Measurements from ENCODE around the gene ACOT7.

DNA sequence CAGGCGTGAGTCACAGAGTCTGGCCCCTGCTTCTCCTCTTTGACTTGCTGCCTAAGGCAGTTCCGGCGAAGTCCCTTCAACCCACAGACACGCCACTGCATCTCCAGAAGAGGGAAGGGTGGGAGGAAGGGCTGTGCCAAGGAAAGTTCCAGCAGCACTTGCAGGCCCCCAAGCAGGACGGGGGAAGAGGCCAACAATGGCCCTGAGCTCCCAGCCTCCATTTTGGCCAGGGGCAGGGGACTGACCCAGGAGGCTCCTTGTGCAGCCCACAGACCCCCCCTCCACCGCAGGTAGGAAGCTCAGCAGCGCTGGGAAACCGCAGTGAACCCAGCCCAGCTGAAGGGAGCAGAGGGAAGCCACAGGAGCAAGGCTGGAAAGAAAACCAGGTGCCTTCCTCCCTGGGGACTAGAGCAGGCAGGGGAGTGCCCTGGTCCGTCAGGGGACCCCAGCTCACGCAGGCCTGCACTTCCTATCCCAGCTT, 35.4 kb downstream of the ACOT7 start:
- TF ChIP-seq, protein P1, sequence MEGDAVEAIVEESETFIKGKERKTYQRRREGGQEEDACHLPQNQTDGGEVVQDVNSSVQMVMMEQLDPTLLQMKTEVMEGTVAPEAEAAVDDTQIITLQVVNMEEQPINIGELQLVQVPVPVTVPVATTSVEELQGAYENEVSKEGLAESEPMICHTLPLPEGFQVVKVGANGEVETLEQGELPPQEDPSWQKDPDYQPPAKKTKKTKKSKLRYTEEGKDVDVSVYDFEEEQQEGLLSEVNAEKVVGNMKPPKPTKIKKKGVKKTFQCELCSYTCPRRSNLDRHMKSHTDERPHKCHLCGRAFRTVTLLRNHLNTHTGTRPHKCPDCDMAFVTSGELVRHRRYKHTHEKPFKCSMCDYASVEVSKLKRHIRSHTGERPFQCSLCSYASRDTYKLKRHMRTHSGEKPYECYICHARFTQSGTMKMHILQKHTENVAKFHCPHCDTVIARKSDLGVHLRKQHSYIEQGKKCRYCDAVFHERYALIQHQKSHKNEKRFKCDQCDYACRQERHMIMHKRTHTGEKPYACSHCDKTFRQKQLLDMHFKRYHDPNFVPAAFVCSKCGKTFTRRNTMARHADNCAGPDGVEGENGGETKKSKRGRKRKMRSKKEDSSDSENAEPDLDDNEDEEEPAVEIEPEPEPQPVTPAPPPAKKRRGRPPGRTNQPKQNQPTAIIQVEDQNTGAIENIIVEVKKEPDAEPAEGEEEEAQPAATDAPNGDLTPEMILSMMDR (IDR thresholded peaks at IDR 0.05) = no peak
- TF ChIP-seq POLR2AphosphoS5 (IDR thresholded peaks at IDR 0.05; ENCODE audit: low read depth, low read length) (no peak), SIN3A (IDR thresholded peaks at IDR 0.05; ENCODE audit: borderline replicate concordance, insufficient read depth, low read depth, low read length) (no peak)

Measured in Panc1 (cell line).